AML-193 (cell line): ENCODE results near the gene CXXC4.

ENCODE experiments used
- DNase-seq, 2 experiments: peaks; one replicate each; lab custom pipeline; 2025; lab: John Stamatoyannopoulos, UW

The CXXC4 gene

GRCh38 chr4:104494822-104495559, at the start of gene CXXC4:
CXXC4 (minus strand) TSS chr4:104494894; CDS start chr4:104491802, 3,092 bp downstream.
- DNase-seq: no peak

DNA sequence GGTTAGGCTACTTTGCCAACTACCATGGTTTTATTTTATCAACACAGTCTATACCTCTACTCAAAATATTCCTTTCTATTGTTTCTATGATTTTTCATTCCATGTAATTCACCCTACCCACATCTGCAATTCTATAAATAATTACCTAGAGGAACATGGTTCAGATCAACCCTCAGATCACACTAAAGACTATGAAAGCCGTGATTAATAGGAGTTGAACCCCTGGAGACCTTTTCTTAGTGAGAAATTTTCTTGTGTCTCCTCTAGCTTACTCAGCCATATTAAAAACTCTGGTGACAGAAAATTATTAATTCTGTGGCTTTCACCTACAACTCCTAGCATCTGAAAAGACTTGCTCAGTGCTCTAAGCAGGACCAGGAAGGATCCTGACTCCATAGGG, 38.5 kb upstream of the CXXC4 start:
- DNase-seq: no peak

DNA sequence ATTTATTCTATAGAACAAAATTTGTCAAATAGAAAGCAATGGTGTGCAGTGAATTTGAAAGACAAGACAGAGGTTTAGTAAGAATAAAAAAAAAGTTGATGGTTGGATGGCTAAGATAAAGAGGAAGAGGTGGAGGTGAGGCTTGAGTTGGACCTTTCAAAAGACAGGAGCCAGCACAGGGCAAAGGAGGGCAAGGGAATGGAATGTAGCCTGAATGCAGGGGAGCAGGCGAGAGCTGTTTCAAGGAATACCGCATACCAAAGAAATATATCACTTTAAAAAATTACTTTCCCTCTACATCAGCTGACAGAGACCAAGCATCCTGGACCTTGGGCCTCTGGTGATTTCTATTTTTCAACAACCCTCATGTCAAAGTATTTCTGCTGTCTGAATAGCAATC, 38.0 kb upstream of the CXXC4 start:
- no peak for DNase-seq

DNA sequence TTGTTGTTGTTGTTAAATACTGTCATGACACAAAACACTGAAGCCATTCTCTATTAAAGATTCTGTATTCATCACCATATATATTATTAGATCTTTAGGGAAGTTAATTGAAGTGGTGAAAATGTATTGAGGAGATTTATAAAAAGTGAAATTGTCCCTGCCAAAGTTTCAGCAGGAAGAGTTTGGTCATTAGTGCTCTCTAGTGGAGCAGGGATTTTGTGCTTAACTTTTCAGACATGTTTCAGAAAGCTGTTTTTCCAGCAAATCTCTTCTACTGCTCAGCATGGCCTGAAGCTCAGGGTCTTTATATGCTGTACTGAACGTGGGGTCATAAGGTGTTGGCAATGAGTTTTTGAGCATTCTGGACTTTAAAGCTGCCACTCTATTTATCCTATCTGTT, 36.7 kb upstream of the CXXC4 start:
- no peak for DNase-seq

- DNase-seq: no peak
Observed at GRCh38 chr4:104530426-104530825, 35.7 kb upstream of the CXXC4 start.

DNA sequence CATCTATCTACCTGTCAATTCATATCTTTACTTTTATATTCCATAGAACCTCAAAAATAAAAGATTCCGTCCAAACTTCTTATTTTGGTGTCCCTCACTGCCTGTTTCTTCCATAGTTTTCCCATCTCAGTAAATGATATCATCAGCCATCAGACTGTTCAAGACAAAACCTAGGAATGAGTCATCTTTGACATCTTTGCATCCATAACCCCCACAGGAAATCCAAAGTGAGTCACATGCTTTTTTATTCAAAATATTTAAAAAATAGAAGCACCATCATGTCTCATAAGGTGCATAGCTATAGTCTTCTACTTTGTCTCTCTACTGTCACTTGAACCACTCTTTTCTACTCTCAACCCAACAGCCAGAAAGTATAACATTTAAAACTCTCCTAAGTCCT, 29.9 kb upstream of the CXXC4 start:
- DNase-seq: no peak

- DNase-seq: no peak
Observed at GRCh38 chr4:104524026-104524425, 29.3 kb upstream of the CXXC4 start.

GRCh38 chr4:104519588-104519987, 24.9 kb upstream of the CXXC4 start:
- DNase-seq: no peak

DNA sequence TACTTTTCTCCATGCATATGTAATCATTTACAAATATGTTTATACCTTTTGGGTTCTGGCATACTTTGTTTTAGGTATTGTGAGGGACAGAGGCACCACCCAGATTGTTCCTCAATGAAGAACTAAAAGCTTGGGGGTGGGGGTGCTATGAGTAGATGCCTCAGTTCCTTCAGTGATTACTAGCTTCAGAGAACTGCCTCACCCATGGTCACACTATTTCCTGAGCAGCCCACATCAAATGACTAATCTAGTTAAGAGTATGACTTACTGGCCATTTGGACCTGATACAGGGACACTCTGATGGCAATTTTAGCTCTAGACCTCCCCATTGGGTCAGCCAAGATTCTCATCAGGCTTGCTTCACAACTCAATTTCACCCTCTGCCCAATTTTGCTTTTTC, 22.2 kb upstream of the CXXC4 start:
- no peak for DNase-seq

- DNase-seq: no peak
Observed at GRCh38 chr4:104508224-104508623, 13.5 kb upstream of the CXXC4 start.

DNA sequence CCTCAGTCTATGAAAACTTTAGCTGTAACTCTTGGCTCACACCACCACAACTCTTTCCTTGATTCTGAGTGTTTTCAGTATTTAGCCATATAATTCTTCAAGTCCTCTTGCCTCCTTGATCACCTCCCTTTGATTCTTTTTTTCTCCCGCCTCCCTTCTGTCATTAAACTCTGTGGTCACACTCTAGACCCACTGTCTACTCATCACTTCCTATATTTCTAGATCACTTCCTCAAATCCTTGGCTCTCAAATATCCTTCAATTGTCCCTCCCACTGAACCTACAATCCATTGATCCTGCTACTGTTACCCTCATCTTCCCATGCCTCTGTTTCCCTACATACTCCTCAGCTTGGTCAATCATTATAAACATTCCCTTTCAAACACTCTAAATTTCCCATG, 12.4 kb upstream of the CXXC4 start:
- no peak for DNase-seq

DNA sequence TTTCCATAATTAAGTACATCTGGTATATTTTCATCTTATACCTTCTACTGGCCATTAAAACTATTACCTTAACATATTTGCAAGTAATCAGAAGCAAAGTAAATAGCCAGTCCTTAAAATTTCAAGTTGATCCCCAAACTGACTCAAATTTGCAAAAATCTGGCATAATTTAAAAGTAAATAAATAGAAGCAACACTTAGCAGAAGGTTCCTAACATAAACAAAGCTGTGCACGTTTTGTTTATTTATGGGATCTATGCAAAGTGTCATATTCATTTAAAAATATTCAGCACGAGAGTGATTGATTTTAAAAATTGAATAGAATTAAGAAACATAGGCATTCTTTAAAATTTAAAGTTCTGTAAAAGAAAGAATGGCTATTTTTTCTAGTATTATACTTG, 9.8 kb upstream of the CXXC4 start:
- DNase-seq: no peak

DNA sequence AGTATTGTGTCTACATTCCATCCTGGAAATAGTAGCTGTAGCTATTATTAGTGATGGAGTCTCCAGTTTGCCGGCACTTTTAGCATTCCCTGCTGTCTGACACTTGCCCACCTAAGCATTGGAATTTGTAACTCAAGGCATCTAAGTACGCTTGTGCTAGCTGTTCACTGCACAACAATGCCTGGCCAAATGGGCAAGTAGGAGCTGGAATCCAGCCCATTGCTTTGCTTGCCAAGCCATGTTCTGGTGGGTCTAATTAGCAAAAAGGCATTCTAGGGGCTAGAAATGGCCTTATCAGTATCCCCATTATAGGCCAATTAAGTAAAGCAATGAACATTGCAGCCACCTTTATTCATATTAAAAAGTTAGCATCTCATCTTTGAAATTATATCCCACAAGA, 7.8 kb upstream of the CXXC4 start:
- no peak for DNase-seq

GRCh38 chr4:104501290-104501689, 6.6 kb upstream of the CXXC4 start:
- no peak for DNase-seq

GRCh38 chr4:104500442-104500841, 5.7 kb upstream of the CXXC4 start:
- DNase-seq: no peak

- no peak for DNase-seq
Observed at GRCh38 chr4:104494185-104494584, 509 bp downstream of the CXXC4 start.

DNA sequence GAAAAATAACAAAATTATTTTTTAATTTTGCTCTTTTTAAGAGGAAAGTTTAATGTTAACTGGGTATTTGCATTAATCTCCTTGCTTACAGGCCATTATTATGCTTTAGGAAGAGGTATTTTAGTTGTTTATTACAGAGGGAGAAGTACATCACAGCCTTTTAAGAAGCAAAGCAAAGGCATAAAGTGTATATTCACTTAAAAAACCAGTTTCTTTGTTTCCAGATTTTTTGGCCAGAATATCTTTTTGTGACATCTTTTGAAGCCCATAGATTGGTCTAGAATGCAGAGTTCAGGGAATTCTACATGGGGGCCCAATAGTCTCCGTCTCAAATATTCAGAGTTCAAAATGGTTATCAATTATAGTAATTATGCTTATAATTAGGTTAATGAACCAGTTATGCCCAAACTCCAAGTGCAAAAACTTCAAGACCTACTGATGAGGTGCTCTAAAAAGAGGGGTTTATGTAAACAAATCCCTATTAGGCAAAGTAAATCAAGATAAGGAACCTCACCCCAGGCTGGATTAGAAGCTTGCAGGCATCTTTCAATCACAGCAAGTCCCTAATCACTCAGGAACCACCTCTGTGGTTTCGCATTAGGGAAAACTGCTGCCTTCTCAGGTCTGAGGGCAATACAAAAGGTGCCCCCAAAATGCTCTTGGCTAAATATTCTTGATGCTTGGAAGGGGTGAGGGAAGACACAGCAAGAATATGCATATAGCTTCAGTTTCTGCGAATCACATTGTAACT, 1.4 kb downstream of the CXXC4 start:
- no peak for DNase-seq

DNA sequence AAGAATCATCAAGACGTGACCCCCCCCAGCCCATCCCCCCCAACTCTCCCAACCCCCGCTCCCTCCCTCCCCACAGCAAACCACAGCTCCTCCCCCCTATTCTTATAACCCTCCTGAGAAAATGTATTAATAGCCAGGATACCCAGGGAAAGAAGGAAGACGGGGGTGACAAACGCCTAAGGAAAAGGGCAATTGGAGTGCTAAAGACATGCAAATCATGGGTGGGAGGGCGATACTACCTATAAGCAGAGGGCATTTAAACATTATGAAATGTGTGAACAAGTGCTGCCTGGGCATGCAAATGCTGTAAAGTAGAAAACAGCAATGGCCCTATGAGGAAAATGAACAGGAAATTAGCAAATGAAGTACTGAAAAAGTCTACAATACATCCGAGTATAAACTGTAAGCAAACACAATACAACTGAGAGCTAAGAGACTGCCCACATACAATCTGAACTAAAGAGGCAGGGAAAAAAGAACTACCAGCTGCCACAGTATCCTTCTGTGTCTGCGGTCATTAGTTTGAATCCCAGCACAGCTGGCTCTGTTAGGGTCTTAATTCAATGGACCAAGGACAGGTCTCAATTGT, 2.4 kb downstream of the CXXC4 start:
- DNase-seq: no peak

DNA sequence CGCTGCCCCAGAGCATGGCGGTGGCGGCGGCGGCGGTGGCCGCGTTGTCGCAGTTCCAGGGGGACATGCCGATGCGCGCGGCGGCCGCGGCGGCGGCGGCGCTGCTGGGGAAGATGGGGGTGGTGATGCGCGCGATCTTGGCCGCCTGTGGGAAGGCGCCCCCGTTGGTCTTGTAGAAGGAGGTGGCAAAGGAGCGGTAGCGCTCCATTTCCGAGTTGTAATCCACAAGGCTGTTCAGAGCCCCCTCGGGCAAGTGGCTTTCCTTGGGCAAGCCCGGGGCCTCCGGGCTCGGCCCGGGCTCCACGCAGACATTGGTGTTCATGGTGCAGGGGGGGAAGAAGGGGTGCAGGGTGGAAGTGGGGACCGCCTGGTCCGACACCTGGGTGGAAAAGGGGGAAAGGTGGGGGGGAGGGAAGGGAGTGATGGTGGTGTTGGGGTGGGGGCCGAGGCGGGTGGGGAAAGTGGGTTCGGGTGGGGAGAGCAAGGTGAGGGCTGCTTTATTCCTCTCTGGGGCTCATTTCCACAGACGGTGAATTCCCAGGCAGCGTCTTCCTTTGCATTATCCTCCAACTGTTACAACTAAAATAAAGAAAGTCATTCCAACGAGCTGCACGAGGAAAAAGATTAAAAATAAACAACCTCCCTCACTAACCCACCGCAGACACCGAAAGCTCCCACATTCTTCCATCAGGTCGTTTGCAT, 3.1 kb downstream of the CXXC4 start:
- DNase-seq: no peak

GRCh38 chr4:104490770-104491480, 3.8 kb downstream of the CXXC4 start:
- no peak for DNase-seq

- no peak for DNase-seq
Observed at GRCh38 chr4:104490096-104490769, 4.5 kb downstream of the CXXC4 start.

GRCh38 chr4:104489731-104490095, 5.0 kb downstream of the CXXC4 start:
- DNase-seq: no peak
